Duodenal mucosa (tissue), 2 donors: Measurements from ENCODE around the gene SREBF1.

Experiments used
- H3K27ac ChIP-seq: one replicate; pipeline ENCODE4 v1.7.0; 2013; ENCODE audit warnings: low read depth, low read length
- H3K27me3 ChIP-seq, 2 donors: one replicate each; pipeline ENCODE4 v1.7.0; 2013; ENCODE audit warnings: low read length in 2 of 2, control low read depth in 1 of 2; ENCODE audit not compliant: insufficient read depth in 2 of 2, control insufficient read depth in 1 of 2
- H3K36me3 ChIP-seq, 2 donors: one replicate each; pipeline ENCODE4 v1.7.0; 2013; ENCODE audit warnings: low read length in 2 of 2, control low read depth in 1 of 2; ENCODE audit not compliant: insufficient read depth in 2 of 2, control insufficient read depth in 1 of 2
- H3K4me1 ChIP-seq, 2 donors: one replicate each; pipeline ENCODE4 v1.7.0; 2013; ENCODE audit warnings: low read length in 2 of 2, control low read depth in 1 of 2; ENCODE audit not compliant: insufficient read depth in 2 of 2, control insufficient read depth in 1 of 2
- H3K4me3 ChIP-seq, 2 donors: one replicate each; pipeline ENCODE4 v1.7.0; 2013; ENCODE audit warnings: low read length in 2 of 2, low read depth in 1 of 2
- H3K9ac ChIP-seq, 2 donors: one replicate each; pipeline ENCODE4 v1.7.0; 2013; ENCODE audit warnings: low read length in 2 of 2, low read depth in 1 of 2
- H3K9me3 ChIP-seq, 2 donors: one replicate each; pipeline ENCODE4 v1.7.0; 2013; ENCODE audit warnings: low read length in 2 of 2, control low read depth in 1 of 2; ENCODE audit not compliant: control insufficient read depth in 1 of 2

SREBF1 gene

DNA sequence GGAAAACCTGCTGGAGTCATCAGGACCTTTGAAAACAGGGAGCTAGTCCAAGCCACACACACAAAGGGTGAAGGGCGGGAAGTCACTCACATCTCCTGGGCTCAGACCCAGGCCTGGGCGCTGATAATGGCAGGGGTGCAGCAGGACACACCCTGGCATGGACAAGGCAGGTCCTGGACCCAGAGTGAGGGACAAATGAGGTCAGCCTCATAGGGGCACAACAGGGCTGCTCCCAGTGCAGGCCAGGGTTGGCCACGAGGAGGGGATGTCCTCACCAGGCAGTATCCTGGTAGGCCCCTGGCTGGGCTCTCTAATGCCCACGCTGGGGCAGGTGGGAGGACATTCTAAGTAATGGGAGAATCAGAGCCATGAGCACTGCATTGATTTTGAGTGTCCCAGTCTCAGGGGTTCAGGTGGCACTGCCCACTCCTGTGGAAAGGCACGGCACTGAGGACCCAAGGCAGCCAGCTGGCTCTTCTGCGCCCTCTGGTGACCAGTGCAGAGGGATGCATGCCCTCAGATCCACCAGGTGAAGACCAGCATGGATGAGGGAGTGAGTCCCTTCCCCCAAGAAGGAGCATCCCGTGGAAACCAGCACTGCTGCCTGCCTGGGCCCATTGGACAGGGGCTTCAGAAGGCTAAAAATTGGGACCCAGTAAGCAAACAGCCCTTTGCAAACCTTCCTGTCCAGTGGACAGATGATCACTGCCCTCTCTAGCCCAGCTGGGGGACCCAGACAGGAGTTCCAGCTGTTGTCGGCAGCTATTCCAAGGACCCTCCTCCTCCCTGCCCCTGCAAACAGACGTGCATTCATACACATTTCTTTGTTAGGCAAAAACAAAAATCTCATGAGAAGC, 23.4 kb upstream of the SREBF1 start:
- H3K9ac ChIP-seq = peak overlapping the region in 1 of 2 donors; percentile 39
- H3K27me3 ChIP-seq = no peaks in the 10 kb centered on the region

DNA sequence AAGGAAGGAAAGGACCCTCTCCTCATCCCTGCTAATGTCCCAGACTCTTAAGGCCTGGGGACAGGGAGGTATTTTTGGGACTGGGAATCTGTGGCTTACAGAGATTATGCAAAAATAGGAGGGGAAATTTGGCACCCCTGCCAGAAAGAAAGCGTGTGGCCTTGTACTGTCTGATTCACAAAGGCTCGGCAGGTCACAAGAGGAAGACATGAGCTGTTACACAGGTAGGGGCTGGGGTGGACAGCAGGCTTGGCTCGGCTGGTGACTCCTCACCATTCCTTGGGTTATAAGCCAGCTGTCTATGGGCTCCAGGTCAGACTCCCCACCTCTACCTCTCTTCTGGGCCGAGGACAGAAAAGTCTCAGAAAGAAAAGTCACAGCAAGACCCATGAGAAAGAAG, 20.7 kb upstream of the SREBF1 start:
- Histone ChIP-seq H3K4me3 (no peak overlapping the region), H3K9ac (no peak overlapping the region), H3K27me3 (no peaks in the 10 kb centered on the region), H3K36me3 (peaks cover 0 to 11% of the 10 kb centered on the region in 2 donors), H3K9me3 (no peaks in the 10 kb centered on the region), H3K4me1 (peaks cover 33 to 42% of the 10 kb centered on the region in 2 donors), H3K27ac (no peak overlapping the region)

More for the DNA sequence above, 23.4 kb upstream of the SREBF1 start:
- no peak overlapping the region for H3K27ac ChIP-seq
- H3K36me3 ChIP-seq = peaks cover 0 to 11% of the 10 kb centered on the region in 2 donors
- no peak overlapping the region for H3K4me3 ChIP-seq
- no peaks in the 10 kb centered on the region for H3K9me3 ChIP-seq
- H3K4me1 ChIP-seq = peaks cover 18 to 20% of the 10 kb centered on the region in 2 donors

DNA sequence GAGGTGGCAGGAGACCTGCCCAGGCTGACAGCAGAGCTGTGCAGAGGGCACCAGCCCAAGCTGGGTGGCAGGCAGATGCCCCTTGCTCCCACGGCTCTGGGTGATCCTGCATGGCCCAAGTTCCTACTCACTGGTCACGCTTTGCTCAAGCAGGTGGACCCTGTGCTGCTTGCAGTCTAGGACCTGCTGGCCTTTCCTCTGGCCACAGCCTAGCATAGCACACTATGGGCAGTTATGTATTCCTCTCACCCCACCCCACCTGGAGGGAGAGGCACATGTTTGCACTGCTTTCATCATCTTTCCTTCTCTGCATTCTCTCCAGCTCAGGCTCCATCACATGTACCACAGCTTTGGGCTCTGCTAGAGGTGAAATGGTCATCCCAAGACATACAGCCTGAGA, 19.6 kb upstream of the SREBF1 start:
- no peak overlapping the region for H3K9ac ChIP-seq

GRCh38 chr17:17855976-17856375, 19.2 kb upstream of the SREBF1 start:
- H3K27me3 ChIP-seq = no peaks in the 10 kb centered on the region
- H3K36me3 ChIP-seq = no peaks in the 10 kb centered on the region
- H3K27ac ChIP-seq = no peak overlapping the region
- H3K9me3 ChIP-seq = no peaks in the 10 kb centered on the region
- peaks cover 33 to 42% of the 10 kb centered on the region in 2 donors for H3K4me1 ChIP-seq
- H3K4me3 ChIP-seq = no peak overlapping the region
- no peak overlapping the region for H3K9ac ChIP-seq

More for the DNA sequence above, 19.6 kb upstream of the SREBF1 start:
- H3K27ac ChIP-seq = no peak overlapping the region
- peaks cover 33 to 42% of the 10 kb centered on the region in 2 donors for H3K4me1 ChIP-seq
- no peaks in the 10 kb centered on the region for H3K27me3 ChIP-seq
- H3K4me3 ChIP-seq = no peak overlapping the region
- peaks cover 0 to 2% of the 10 kb centered on the region in 2 donors for H3K36me3 ChIP-seq
- no peaks in the 10 kb centered on the region for H3K9me3 ChIP-seq

GRCh38 chr17:17853811-17854447, 17.1 kb upstream of the SREBF1 start:
- H3K4me1 ChIP-seq = peaks cover 41 to 57% of the 10 kb centered on the region in 2 donors
- no peaks in the 10 kb centered on the region for H3K36me3 ChIP-seq
- no peaks in the 10 kb centered on the region for H3K27me3 ChIP-seq
- peak overlapping the region; percentile 39 for H3K27ac ChIP-seq
- no peaks in the 10 kb centered on the region for H3K9me3 ChIP-seq
- H3K9ac ChIP-seq = no peak overlapping the region
- no peak overlapping the region for H3K4me3 ChIP-seq

- Histone ChIP-seq H3K36me3 (no peaks in the 10 kb centered on the region), H3K4me3 (no peak overlapping the region), H3K9ac (no peak overlapping the region), H3K27ac (no peak overlapping the region), H3K27me3 (no peaks in the 10 kb centered on the region), H3K4me1 (peaks cover 47 to 63% of the 10 kb centered on the region in 2 donors), H3K9me3 (no peaks in the 10 kb centered on the region)
These were observed 16.1 kb upstream of the SREBF1 start for GRCh38 chr17:17852930-17853329.

GRCh38 chr17:17851103-17852002, 14.6 kb upstream of the SREBF1 start:
- H3K9ac ChIP-seq = no peak overlapping the region
- no peak overlapping the region for H3K27ac ChIP-seq
- no peaks in the 10 kb centered on the region for H3K9me3 ChIP-seq
- peaks cover 49 to 60% of the 10 kb centered on the region in 2 donors for H3K4me1 ChIP-seq
- no peak overlapping the region for H3K4me3 ChIP-seq
- H3K27me3 ChIP-seq = no peaks in the 10 kb centered on the region
- peaks cover 0 to 10% of the 10 kb centered on the region in 2 donors for H3K36me3 ChIP-seq

GRCh38 chr17:17849845-17850373, 13.1 kb upstream of the SREBF1 start:
- H3K27ac ChIP-seq = peak overlapping the region; percentile 28
- no peak overlapping the region for H3K4me3 ChIP-seq
- peaks cover 40 to 45% of the 10 kb centered on the region in 2 donors for H3K4me1 ChIP-seq
- peak overlapping the region in 1 of 2 donors; percentile 3 for H3K9ac ChIP-seq
- no peaks in the 10 kb centered on the region for H3K27me3 ChIP-seq
- peaks cover 0 to 13% of the 10 kb centered on the region in 2 donors for H3K36me3 ChIP-seq
- no peaks in the 10 kb centered on the region for H3K9me3 ChIP-seq

DNA sequence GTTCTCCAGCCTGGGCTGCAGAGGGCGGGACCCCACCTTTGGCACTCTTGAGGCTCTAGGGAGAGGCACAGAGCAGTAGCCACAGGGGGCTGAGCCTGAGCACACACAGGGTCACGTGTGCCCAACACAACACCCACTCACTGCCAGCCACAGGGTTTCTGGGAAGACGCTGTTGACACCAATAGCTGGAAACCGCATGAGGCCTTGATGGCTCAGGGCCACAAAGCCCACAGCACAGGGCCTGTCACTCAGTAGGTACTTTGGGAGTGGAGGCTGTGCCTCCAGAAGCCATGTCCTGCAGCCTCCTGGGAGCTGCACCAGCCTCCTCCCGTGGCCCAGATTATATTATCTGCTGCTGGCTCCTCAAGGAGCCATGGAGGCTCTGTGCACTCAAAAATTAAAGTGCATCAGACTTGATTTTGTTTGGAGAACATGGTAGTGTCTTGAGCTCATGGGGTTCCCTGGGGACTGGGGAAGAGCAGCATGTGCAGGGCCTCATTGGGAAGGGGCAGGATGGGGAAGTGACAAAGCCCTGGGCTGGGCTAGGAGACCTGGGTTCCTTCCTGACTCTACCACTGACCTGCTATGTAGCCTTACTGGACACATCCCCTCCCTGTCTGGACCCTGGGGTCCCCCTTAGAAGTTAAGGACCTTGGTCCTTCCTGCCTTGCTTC, 12.5 kb upstream of the SREBF1 start:
- Histone ChIP-seq H3K9ac (peak overlapping the region in 1 of 2 donors; percentile 3), H3K4me1 (peaks cover 36 to 41% of the 10 kb centered on the region in 2 donors)

More for the DNA sequence above, 12.5 kb upstream of the SREBF1 start:
- Histone ChIP-seq H3K36me3 (peaks cover 0 to 13% of the 10 kb centered on the region in 2 donors), H3K4me3 (no peak overlapping the region), H3K27me3 (no peaks in the 10 kb centered on the region), H3K9me3 (no peaks in the 10 kb centered on the region), H3K27ac (peak overlapping the region; percentile 28)
